Embryonic facial prominence (tissue), 1 donor: Measurements from ENCODE around the gene CNKSR3.

Source experiments
- DNase-seq: peaks from one replicate; pipeline ENCODE4 v3.0.0-alpha.2; 2016; ENCODE audit errors: extremely low spot score

The CNKSR3 gene

DNA sequence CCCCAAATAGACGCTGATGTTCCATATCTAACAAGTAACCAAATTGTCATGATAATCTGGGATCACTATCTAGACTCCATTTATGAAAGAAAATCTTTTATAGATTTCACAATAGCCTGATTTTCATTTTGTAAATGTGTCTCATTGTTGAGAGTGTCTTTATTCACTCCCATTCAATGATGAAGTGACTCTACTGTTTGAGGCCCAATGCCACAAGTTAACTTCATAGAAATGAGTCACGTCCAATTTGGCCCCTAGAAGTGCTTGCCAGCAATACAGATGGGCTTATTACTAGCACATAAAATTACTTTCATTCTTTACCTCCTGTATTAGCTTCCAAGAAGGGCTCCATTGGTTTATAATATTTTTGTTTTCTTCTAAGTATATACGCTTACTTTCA, 160.2 kb downstream of the CNKSR3 start:
- DNase-seq = no peak

DNA sequence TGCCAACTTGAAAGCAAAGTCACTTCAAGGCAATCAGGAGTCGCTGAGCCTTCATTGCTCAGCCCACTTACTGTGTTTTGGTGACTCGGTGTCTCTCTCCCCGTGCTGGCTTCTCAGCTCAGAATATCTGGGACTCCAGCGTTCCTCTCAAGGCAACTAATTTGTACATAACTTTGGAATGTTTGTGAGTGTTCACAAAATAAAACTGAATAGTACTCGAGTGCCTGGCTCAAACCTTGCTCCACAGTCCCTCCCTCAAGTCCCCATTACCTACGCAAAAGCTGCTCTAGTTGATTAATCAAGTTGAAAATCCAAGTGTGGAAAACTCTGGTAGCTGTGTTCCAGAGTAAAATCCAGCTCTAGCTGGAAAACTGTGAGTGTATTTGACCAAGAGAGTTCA, 162.5 kb downstream of the CNKSR3 start:
- no peak for DNase-seq

DNA sequence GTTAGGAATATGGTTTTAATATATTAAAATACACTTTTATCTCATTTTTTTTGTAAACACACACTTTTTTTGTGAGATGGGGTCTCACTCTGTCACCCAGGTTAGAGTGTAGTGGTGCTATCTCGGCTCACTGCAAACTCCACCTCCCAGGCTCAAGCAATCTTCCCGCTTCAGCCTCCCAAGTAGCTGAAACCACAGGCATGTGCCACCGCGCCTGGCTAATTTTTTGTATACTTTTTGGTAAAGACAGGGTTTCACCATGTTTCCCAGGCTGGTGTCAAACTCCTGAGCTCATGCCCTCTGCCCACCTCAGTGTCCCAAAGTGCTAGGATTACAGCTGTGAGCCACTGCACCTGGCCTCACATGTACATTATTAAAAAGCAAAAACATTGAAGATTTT, 164.7 kb downstream of the CNKSR3 start:
- DNase-seq = no peak

DNA sequence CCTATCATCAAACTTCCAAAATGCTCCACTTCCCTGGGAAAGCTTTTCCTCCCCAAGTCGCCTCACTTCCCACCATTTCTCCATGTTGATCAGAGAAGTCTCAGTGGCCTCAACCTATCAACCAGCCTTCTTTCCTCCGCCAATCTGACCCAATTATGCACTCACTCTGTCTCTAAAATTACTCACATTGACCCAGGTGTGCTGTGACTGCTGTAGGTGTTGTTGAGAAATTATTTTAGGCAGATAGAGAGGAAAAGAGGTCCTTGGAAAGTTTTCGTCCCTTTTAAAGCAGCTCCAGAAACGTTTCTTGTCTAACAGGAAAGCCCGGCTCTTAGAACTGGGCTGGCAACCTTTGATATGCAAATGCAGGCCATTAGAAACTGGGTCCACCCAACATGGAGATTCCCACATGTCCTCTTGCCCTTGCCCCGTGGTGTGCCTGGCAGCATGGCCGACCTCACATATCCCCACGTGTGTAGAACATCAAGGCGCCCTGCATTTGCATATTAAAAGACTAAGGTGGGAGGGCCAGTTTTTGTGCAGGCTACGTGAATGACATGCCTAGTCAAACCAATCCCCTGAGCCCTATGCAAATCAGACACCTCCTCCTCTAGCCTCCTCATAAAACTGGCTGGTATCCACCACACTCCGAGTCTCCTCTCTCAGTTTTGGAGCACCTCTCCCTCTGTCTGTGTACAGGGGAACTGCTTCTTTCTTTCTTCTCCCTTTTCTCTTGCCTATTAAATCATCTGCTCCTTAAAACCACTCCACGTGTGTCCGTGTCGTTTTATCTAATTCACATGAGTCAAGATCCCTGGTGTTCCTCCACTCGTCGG, 166.8 kb downstream of the CNKSR3 start:
- no peak for DNase-seq

DNA sequence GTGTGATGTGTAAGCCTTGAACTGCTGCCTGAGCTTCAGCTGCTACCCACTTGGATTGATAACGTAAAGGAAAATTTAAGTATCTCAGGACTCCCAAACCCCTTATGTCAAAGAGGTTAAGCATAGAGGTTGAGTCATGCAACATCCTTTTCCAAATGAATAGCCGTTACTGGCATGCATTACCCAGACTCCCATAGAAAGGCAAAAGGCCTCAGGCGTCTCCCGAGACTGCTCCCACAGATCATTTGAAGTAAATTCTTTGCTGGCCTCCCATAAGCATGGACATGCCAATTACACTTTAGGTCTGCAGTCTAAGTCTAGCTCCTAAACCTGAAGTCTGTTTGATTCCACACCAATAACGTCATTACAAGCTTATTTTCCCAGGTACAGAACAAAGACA, 168.6 kb downstream of the CNKSR3 start:
- no peak for DNase-seq

DNA sequence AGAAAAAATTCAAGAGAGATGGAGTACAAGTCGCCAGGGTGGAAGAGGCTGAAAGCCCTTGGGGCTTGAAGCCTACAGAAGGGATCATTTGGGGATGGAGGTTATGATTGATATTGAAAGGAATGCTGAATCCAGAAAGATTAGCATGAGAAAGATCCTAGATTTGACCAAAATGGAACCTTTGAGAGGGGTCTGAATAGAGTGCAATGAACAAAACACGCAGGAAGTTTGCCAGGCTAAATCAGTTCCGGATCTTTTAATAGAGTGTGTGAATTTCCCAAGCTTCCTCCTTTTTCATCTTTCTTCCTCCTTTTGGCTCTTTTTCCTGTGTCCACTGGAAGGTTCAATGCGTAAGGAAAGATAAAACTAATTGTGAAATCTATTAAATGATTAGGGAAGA, 169.1 kb downstream of the CNKSR3 start:
- no peak for DNase-seq
